ENCODE results near the gene RERE. TPM values are rescaled to one million over a fixed set of nuclear protein-coding genes. Genes with fewer than 3 reads are reported as not detected.

Gene RERE
- total RNA-seq, 1 donor from 2014 or later, result 64.6 TPM

- Histone ChIP-seq H3K36me3 (peaks cover 16 to 47% of the 10 kb centered on the region in 2 donors), H3K4me1 (peaks cover 9 to 16% of the 10 kb centered on the region in 2 donors), H3K9me3 (no peaks in the 10 kb centered on the region), H3K27ac (peak overlapping the region in 1 of 2 donors; percentile 11), H3K4me3 (no peak overlapping the region), H3K27me3 (no peaks in the 10 kb centered on the region)
- intact Hi-C loops (cut with DNase I), result no loop called here
- no peak for DNase-seq (ENCODE audit: low spot score in 2 of 2)
- TF ChIP-seq CTCF (IDR thresholded peaks at IDR 0.05), result no peak
Measured at GRCh38 chr1:8339203-8339600, 478.2 kb downstream of the RERE start.

GRCh38 chr1:8338526-8339202, 478.8 kb downstream of the RERE start:
- no peak for TF ChIP-seq CTCF (IDR thresholded peaks at IDR 0.05)
- no peak overlapping the region for H3K27ac ChIP-seq
- H3K9me3 ChIP-seq, result no peaks in the 10 kb centered on the region
- no peak for DNase-seq (ENCODE audit: low spot score in 2 of 2)
- H3K27me3 ChIP-seq, result no peaks in the 10 kb centered on the region
- peaks cover 6 to 10% of the 10 kb centered on the region in 2 donors for H3K4me1 ChIP-seq
- H3K36me3 ChIP-seq, result peaks cover 17 to 52% of the 10 kb centered on the region in 2 donors
- intact Hi-C loops (cut with DNase I), result no loop called here
- H3K4me3 ChIP-seq, result no peak overlapping the region

GRCh38 chr1:8337776-8338525, 479.5 kb downstream of the RERE start:
- Histone ChIP-seq H3K27me3 (no peaks in the 10 kb centered on the region), H3K9me3 (no peaks in the 10 kb centered on the region), H3K4me3 (no peak overlapping the region), H3K27ac (no peak overlapping the region), H3K4me1 (peaks cover 2 to 7% of the 10 kb centered on the region in 2 donors), H3K36me3 (peaks cover 20 to 57% of the 10 kb centered on the region in 2 donors)
- intact Hi-C loops (cut with DNase I), result no loop called here
- DNase-seq (ENCODE audit: low spot score in 2 of 2), result no peak
- no peak for TF ChIP-seq CTCF (IDR thresholded peaks at IDR 0.05)

GRCh38 chr1:8335246-8335645, 482.2 kb downstream of the RERE start:
- TF ChIP-seq CTCF (IDR thresholded peaks at IDR 0.05), result no peak
- Histone ChIP-seq H3K36me3 (peaks cover 20 to 62% of the 10 kb centered on the region in 2 donors), H3K4me3 (no peak overlapping the region), H3K9me3 (no peaks in the 10 kb centered on the region), H3K27me3 (no peaks in the 10 kb centered on the region), H3K4me1 (no peaks in the 10 kb centered on the region), H3K27ac (no peak overlapping the region)
- no peak for DNase-seq (ENCODE audit: low spot score in 2 of 2)
- intact Hi-C loops (cut with DNase I), result no loop called here

DNA sequence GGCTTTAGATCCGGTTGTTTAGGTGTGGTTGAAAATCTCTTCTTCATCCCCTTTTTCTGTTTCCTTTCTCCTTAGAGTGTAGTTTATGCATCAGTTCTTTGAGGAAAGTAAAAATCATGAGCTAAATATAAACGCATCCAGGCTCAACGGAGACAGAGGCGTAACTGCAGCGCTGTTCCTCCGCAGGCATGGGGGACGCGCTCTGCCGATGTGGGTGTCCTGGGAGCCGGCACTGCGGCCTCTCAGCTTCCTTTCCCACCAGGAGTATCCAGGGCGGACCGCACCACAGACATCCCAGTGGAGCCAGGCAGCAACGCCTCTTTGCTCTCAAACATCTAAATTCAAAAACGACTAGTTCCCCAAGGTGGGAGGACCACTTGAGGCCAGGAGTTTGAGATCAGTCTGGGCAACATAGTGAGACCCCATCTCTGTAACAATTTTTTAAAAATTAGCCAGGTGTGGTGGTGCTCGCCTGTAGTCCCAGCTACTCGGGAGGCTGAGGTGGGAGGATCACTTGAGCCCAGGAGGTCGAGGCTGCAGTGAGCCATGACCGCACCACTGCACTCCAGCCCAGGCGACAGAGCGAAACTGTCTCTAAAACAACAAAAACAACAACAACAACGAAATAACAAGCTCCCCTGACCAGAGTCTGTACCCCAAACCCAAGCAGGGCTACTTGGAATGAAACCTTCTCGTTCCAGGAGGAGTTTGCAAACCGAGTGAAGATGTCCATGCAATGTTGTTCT, 483.2 kb downstream of the RERE start:
- Histone ChIP-seq H3K27ac (no peak overlapping the region), H3K27me3 (no peaks in the 10 kb centered on the region), H3K9me3 (no peaks in the 10 kb centered on the region), H3K4me1 (peaks cover 0 to 7% of the 10 kb centered on the region in 2 donors), H3K36me3 (peaks cover 16 to 55% of the 10 kb centered on the region in 2 donors), H3K4me3 (no peak overlapping the region)
- intact Hi-C loops (cut with DNase I), result no loop called here
- no peak for TF ChIP-seq CTCF (IDR thresholded peaks at IDR 0.05)
- no peak for DNase-seq (ENCODE audit: low spot score in 2 of 2)
